Endothelial cell of umbilical vein (primary cell): ENCODE data around the gene CILP2.

Source experiments
- EZH2 ChIP-seq: IDR thresholded peaks from 2 replicates; pipeline ENCODE4 v1.6.1; 2012; ENCODE audit warnings: borderline replicate concordance, low read depth, mild to moderate bottlenecking, moderate library complexity, low read length, inconsistent platforms; ENCODE audit not compliant: severe bottlenecking
- JUN ChIP-seq: IDR thresholded peaks from 2 replicates; pipeline ENCODE4 v1.6.1; 2011; ENCODE audit warnings: borderline replicate concordance, low read depth; ENCODE audit not compliant: insufficient read length, insufficient read depth
- MAX ChIP-seq: IDR thresholded peaks from 2 replicates; pipeline ENCODE4 v1.6.1; 2011; ENCODE audit not compliant: insufficient read depth, insufficient read length
- POLR2A ChIP-seq: IDR thresholded peaks from 2 replicates; pipeline ENCODE4 v1.6.1; 2012; ENCODE audit warnings: low read depth, mild to moderate bottlenecking, control low read depth, low read length
- POLR2AphosphoS5 ChIP-seq: IDR thresholded peaks from 2 replicates; pipeline ENCODE4 v1.6.1; 2012; ENCODE audit warnings: low read depth, mild to moderate bottlenecking, control low read depth, low read length, moderate library complexity; ENCODE audit not compliant: insufficient read depth
- TF ChIP-seq, protein P1 (sequence below), 2 donors: IDR thresholded peaks; 1 replicate in 1 of 2; 2 replicates in 1 of 2; pipeline ENCODE4 v1.5.1; 2011; ENCODE audit warnings: low read length in 2 of 2, mild to moderate bottlenecking in 2 of 2, moderate library complexity in 2 of 2, control low read depth in 1 of 2, inconsistent platforms in 1 of 2, low read depth in 1 of 2; ENCODE audit not compliant: insufficient read depth in 1 of 2; ENCODE audit errors: extremely low read depth in 1 of 2

DNA sequence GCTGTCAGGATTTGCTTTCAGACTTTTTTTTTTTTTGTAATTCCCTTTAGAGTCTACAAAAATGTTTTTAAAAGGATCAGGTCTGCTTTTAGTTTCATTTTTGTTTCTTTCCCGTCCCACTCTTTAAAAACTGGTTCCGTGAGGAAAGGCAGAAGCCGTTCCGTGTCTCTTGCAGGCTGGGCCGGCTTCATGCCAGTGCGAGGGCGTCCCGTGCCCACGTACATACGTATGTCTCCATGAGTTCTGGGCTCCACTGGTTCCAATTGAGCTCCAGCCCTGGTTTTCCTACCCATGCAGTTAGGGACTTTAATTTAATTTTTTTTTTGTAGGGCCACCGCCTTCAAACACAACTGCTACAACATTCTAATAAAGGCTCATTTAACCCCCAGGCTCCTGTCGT, 31.5 kb upstream of the CILP2 start:
- TF ChIP-seq, protein P1, sequence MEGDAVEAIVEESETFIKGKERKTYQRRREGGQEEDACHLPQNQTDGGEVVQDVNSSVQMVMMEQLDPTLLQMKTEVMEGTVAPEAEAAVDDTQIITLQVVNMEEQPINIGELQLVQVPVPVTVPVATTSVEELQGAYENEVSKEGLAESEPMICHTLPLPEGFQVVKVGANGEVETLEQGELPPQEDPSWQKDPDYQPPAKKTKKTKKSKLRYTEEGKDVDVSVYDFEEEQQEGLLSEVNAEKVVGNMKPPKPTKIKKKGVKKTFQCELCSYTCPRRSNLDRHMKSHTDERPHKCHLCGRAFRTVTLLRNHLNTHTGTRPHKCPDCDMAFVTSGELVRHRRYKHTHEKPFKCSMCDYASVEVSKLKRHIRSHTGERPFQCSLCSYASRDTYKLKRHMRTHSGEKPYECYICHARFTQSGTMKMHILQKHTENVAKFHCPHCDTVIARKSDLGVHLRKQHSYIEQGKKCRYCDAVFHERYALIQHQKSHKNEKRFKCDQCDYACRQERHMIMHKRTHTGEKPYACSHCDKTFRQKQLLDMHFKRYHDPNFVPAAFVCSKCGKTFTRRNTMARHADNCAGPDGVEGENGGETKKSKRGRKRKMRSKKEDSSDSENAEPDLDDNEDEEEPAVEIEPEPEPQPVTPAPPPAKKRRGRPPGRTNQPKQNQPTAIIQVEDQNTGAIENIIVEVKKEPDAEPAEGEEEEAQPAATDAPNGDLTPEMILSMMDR (IDR thresholded peaks at IDR 0.05; ENCODE audit: extremely low read depth in 1 of 2, insufficient read depth in 1 of 2, low read depth in 1 of 2, low read length in 2 of 2): no peak
- TF ChIP-seq POLR2AphosphoS5: no peak
- TF ChIP-seq EZH2: no peak
- TF ChIP-seq POLR2A: no peak
- no peak for TF ChIP-seq JUN
- no peak for TF ChIP-seq MAX
